Liver (tissue), 9 donors: Measurements from ENCODE around the gene TLE2. TPM values are rescaled to one million over a fixed set of nuclear protein-coding genes. Genes with fewer than 3 reads are reported as not detected.
A peak's percentile ranks its signal among the peaks of the same experiment; 100 is the strongest.

ENCODE experiments used
- DNase-seq: peaks from one replicate; pipeline ENCODE4 v3.0.0-alpha.2; 2017; ENCODE audit warnings: low spot score
- H3K27ac ChIP-seq, 2 donors: one replicate each; pipeline ENCODE4 v1.7.0; 2013; ENCODE audit warnings: inconsistent platforms in 2 of 2, low read length in 2 of 2, control low read depth in 1 of 2, low read depth in 1 of 2, mild to moderate bottlenecking in 1 of 2
- H3K27me3 ChIP-seq, 4 donors: one replicate each; pipeline versions ENCODE4 v1.6.1 to v1.7.0; 2013; ENCODE audit warnings: low read length in 3 of 4, inconsistent platforms in 1 of 4, mild to moderate bottlenecking in 1 of 4, moderate library complexity in 1 of 4; ENCODE audit not compliant: control insufficient read depth in 4 of 4, insufficient read depth in 4 of 4
- H3K36me3 ChIP-seq, 4 donors: one replicate each; pipeline versions ENCODE4 v1.6.1 to v1.7.0; 2013; ENCODE audit warnings: low read length in 3 of 4, mild to moderate bottlenecking in 3 of 4, low read depth in 1 of 4, moderate library complexity in 1 of 4; ENCODE audit not compliant: control insufficient read depth in 4 of 4, insufficient read depth in 3 of 4
- H3K4me1 ChIP-seq, 4 donors: one replicate each; pipeline versions ENCODE4 v1.6.1 to v1.7.0; 2013; ENCODE audit warnings: low read length in 3 of 4, mild to moderate bottlenecking in 3 of 4, moderate library complexity in 1 of 4; ENCODE audit not compliant: control insufficient read depth in 4 of 4, insufficient read depth in 4 of 4
- H3K4me3 ChIP-seq, 3 donors: one replicate each; pipeline versions ENCODE4 v1.6.1 to v1.7.0; 2013; ENCODE audit warnings: low read length in 3 of 3, control low read depth in 1 of 3, low read depth in 1 of 3, mild to moderate bottlenecking in 1 of 3
- H3K9ac ChIP-seq, 2 donors: one replicate each; pipeline ENCODE4 v1.7.0; 2013; ENCODE audit warnings: low read length in 2 of 2, mild to moderate bottlenecking in 2 of 2, moderate library complexity in 2 of 2, control low read depth in 1 of 2, low read depth in 1 of 2
- H3K9me3 ChIP-seq, 4 donors: one replicate each; pipeline versions ENCODE4 v1.6.1 to v1.7.0; 2013; ENCODE audit warnings: low read length in 3 of 4; ENCODE audit not compliant: control insufficient read depth in 4 of 4
- ATF3 ChIP-seq: IDR thresholded peaks from 2 replicates; pipeline ENCODE4 v1.6.1; 2016; ENCODE audit warnings: antibody characterized with exemption
- CTCF ChIP-seq: fragments of 150-350 bp; IDR thresholded peaks from 2 replicates; pipeline ENCODE4 v1.5.1; 2017; ENCODE audit warnings: improper control_type of control experiment, low read depth, low read length; ENCODE audit not compliant: missing input control
- EGR1 ChIP-seq, 2 donors: IDR thresholded peaks; 2 replicates each; pipeline ENCODE4 v1.6.1; 2016 to 2018; ENCODE audit warnings: antibody characterized with exemption in 2 of 2, low read depth in 2 of 2
- FOXA1 ChIP-seq: IDR thresholded peaks from 2 replicates; pipeline ENCODE4 v1.6.1; 2016; ENCODE audit warnings: antibody characterized with exemption
- GABPA ChIP-seq, 2 donors: IDR thresholded peaks in 1 of 2; conservative IDR thresholded peaks in 1 of 2; 2 replicates each; pipeline ENCODE4 v1.6.1; 2016; ENCODE audit warnings: antibody characterized with exemption in 2 of 2, mild to moderate bottlenecking in 1 of 2, moderate library complexity in 1 of 2
- HNF4A ChIP-seq, 2 donors: conservative IDR thresholded peaks; 2 replicates each; pipeline ENCODE4 v1.6.1; 2016; ENCODE audit warnings: antibody characterized with exemption in 2 of 2, mild to moderate bottlenecking in 2 of 2
- HNF4G ChIP-seq: IDR thresholded peaks from 2 replicates; pipeline ENCODE4 v1.6.1; 2016; ENCODE audit warnings: antibody characterized with exemption
- MAX ChIP-seq: IDR thresholded peaks from 2 replicates; pipeline ENCODE4 v1.6.1; 2016; ENCODE audit warnings: antibody characterized with exemption
- NR2F2 ChIP-seq: IDR thresholded peaks from 2 replicates; pipeline ENCODE4 v1.6.1; 2016; ENCODE audit warnings: antibody characterized with exemption
- RAD21 ChIP-seq, 2 donors: IDR thresholded peaks; 2 replicates each; pipeline ENCODE4 v1.6.1; 2016; ENCODE audit warnings: antibody characterized with exemption in 2 of 2, mild to moderate bottlenecking in 2 of 2
- REST ChIP-seq: IDR thresholded peaks from 2 replicates; pipeline ENCODE4 v1.6.1; 2016; ENCODE audit warnings: antibody characterized with exemption, mild to moderate bottlenecking
- RXRA ChIP-seq, 2 donors: IDR thresholded peaks; 2 replicates each; pipeline ENCODE4 v1.6.1; 2017 to 2018; ENCODE audit warnings: antibody characterized with exemption in 2 of 2, mild to moderate bottlenecking in 1 of 2
- SP1 ChIP-seq: IDR thresholded peaks from 2 replicates; pipeline ENCODE4 v1.6.1; 2018; ENCODE audit warnings: antibody characterized with exemption, mild to moderate bottlenecking
- TAF1 ChIP-seq: conservative IDR thresholded peaks from 2 replicates; pipeline ENCODE4 v1.6.1; 2016; ENCODE audit warnings: antibody characterized with exemption, mild to moderate bottlenecking
- YY1 ChIP-seq: IDR thresholded peaks from 2 replicates; pipeline ENCODE4 v1.6.1; 2016; ENCODE audit warnings: antibody characterized with exemption, mild to moderate bottlenecking
- ZBTB33 ChIP-seq: IDR thresholded peaks from 2 replicates; pipeline ENCODE4 v1.6.1; 2016; ENCODE audit warnings: antibody characterized with exemption
- WGBS: extraction: QIAGEN DNeasy Blood & Tissue Kit; methylation state at CpG from one replicate; pipeline ENCODE4 v1.1.7; 2013; 5-methylcytosine and 5-hydroxymethylcytosine counted together
- polyA plus RNA-seq, 2 donors: library from polyadenylated mRNA; stranded (reverse) in 1 of 2; unstranded in 1 of 2; fragments of 200-250 nt in 1 of 2; fragments of >200 nt in 1 of 2; fragmentation: Nextera tagmentation in 1 of 2; extraction: Ambion mirVana in 1 of 2; gene quantifications; one replicate each; pipeline versions ENCODE4 v1.2.1 to v1.2.3, GENCODE V29; 2013 to 2015
- total RNA-seq, 2 donors: library from RNA; depleted of rRNA; stranded (reverse); fragments of >200 nt; gene quantifications; one replicate each; pipeline ENCODE4 v1.2.3, GENCODE V29; 2014
- donor health status: healthy.
- donor health status: healthy.
- donor health status: healthy.
- donor health status: healthy.
- donor health status: healthy.

The TLE2 gene
- total and polyA plus RNA-seq, 4 donors = 3.6 to 9.3 (median 5.8) TPM

- no peak for DNase-seq
- H3K4me3 ChIP-seq = peak overlapping the region in 1 of 3 donors; percentile 36
- WGBS = 47% methylated on average over 10 of the region's 10 CpGs
- peak overlapping the region; percentile 9 to 76 for H3K27ac ChIP-seq
- no peaks in the 10 kb centered on the region for H3K36me3 ChIP-seq
- no peaks in the 10 kb centered on the region for H3K27me3 ChIP-seq
- no peak overlapping the region for H3K9ac ChIP-seq
- H3K4me1 ChIP-seq = peaks cover 19 to 31% (median 21%) of the 10 kb centered on the region in 4 donors
- H3K9me3 ChIP-seq = no peaks in the 10 kb centered on the region
- TF ChIP-seq CTCF (no peak), RXRA (IDR thresholded peaks at IDR 0.05) (no peak), TAF1 (no peak), SP1 (no peak), FOXA1 (no peak), NR2F2 (no peak), REST (no peak), RAD21 (IDR thresholded peaks at IDR 0.05) (no peak), ATF3 (no peak)
Observed at GRCh38 chr19:2977746-2978138, 51.3 kb downstream of the TLE2 start.

- H3K27ac ChIP-seq = peak within 1 kb of the TSS; percentile 70 to 76
- peak within 1 kb of the TSS in 1 of 2 donors; percentile 74 for H3K9ac ChIP-seq
- peak; percentile 89 for DNase-seq
- no peaks in the 10 kb centered on the region for H3K27me3 ChIP-seq
- peak within 1 kb of the TSS; percentile 30 to 69 (median 45) for H3K4me3 ChIP-seq
- H3K36me3 ChIP-seq = no peaks in the 10 kb centered on the region
- no peaks in the 10 kb centered on the region for H3K9me3 ChIP-seq
- peaks cover 15 to 28% (median 18%) of the 10 kb centered on the region in 4 donors for H3K4me1 ChIP-seq
- WGBS = under 1% methylated on average over 51 of the region's 51 CpGs
- no peak for TF ChIP-seq CTCF
- TF ChIP-seq ATF3 = no peak
- TF ChIP-seq EGR1 (IDR thresholded peaks at IDR 0.05; ENCODE audit: low read depth in 2 of 2) = no peak
- peak; percentile 66 for TF ChIP-seq NR2F2
- peak; percentile 90 for TF ChIP-seq SP1
- TF ChIP-seq RAD21 (IDR thresholded peaks at IDR 0.05) = no peak
- peak; percentile 67 for TF ChIP-seq YY1
- TF ChIP-seq HNF4A (conservative IDR thresholded peaks at IDR 0.05) = peak; percentile 27 to 39
- TF ChIP-seq HNF4G = no peak
- TF ChIP-seq ZBTB33 = no peak
- no peak for TF ChIP-seq TAF1
- TF ChIP-seq FOXA1 = peak; percentile 42
- peak; percentile 21 for TF ChIP-seq MAX
- TF ChIP-seq GABPA (IDR thresholded peaks at IDR 0.05 in 1 of 2, conservative IDR thresholded peaks at IDR 0.05 in 1 of 2) = peak in 1 of 2 donors; percentile 59
Observed at GRCh38 chr19:2977001-2977745, 51.9 kb downstream of the TLE2 start, which contains the start of gene TLE6. Gene TLE6, plus strand, starts transcription at chr19:2977564. Its CDS starts 670 bp downstream, at chr19:2978234.
